GM23338 (cell line): Measurements from ENCODE around the gene RNGTT. TPM values are rescaled to one million over a fixed set of nuclear protein-coding genes. Genes with fewer than 3 reads are reported as not detected.

ENCODE experiments used
- ATAC-seq: fragments of 200-7000 bp; cut with Tn5 transposase; 3 replicates; pipeline ENCODE4 v1.9.1; 2020
- DNase-seq: peaks from one replicate; pipeline ENCODE4 v3.0.0-alpha.2; 2015; ENCODE audit warnings: low spot score
- H2AFZ ChIP-seq: fragments of 200-600 bp; sonication (generic); 2 replicates; pipeline ENCODE4 v1.8.0; 2016; ENCODE audit warnings: antibody characterized with exemption, mild to moderate bottlenecking, moderate library complexity
- H3F3A ChIP-seq: fragments of 200-600 bp; sonication (generic); replicated peaks from 2 replicates; pipeline ENCODE4 v1.8.0; 2017; ENCODE audit warnings: antibody characterized with exemption, mixed run types, low read depth
- H3K27ac ChIP-seq: fragments of 200-600 bp; sonication (generic); 2 replicates; pipeline ENCODE4 v1.6.1; 2016; ENCODE audit warnings: low read depth
- H3K27me3 ChIP-seq: fragments of 200-600 bp; sonication (generic); 2 replicates; pipeline ENCODE4 v1.8.0; 2016; ENCODE audit warnings: mild to moderate bottlenecking, mixed run types, moderate library complexity; ENCODE audit not compliant: insufficient read depth
- H3K36me3 ChIP-seq: fragments of 200-600 bp; sonication (generic); 2 replicates; pipeline ENCODE4 v1.8.0; 2016; ENCODE audit warnings: mild to moderate bottlenecking; ENCODE audit not compliant: insufficient read depth
- H3K4me1 ChIP-seq: fragments of 200-600 bp; sonication (generic); 2 replicates; pipeline ENCODE4 v1.8.0; 2016; ENCODE audit warnings: mild to moderate bottlenecking, moderate library complexity; ENCODE audit not compliant: insufficient read depth
- H3K4me2 ChIP-seq: fragments of 200-600 bp; sonication (generic); 2 replicates; pipeline ENCODE4 v1.7.1; 2017; ENCODE audit warnings: mixed run types
- H3K4me3 ChIP-seq: fragments of 200-600 bp; sonication (generic); 2 replicates; pipeline ENCODE4 v1.6.1; 2016; ENCODE audit warnings: mixed run types
- H3K79me2 ChIP-seq: fragments of 200-600 bp; sonication (generic); replicated peaks from 2 replicates; pipeline ENCODE4 v1.8.0; 2017; ENCODE audit warnings: mild to moderate bottlenecking; ENCODE audit not compliant: insufficient read depth
- H3K9me2 ChIP-seq: fragments of 200-600 bp; sonication (generic); 2 replicates; pipeline ENCODE4 v1.8.0; 2017; ENCODE audit not compliant: insufficient read depth
- H4K20me1 ChIP-seq: fragments of 200-600 bp; sonication (generic); replicated peaks from 2 replicates; pipeline ENCODE4 v1.8.0; 2017; ENCODE audit warnings: mild to moderate bottlenecking; ENCODE audit not compliant: insufficient read depth
- H3K27ac Mint-ChIP-seq: 2 replicates; pipeline ENCODE4 v1.8.0; 2020; ENCODE audit warnings: inconsistent platforms, mild to moderate bottlenecking, moderate library complexity, mixed read lengths
- H3K27me3 Mint-ChIP-seq: 3 replicates; pipeline ENCODE4 v1.8.0; 2022; ENCODE audit warnings: low read depth, mild to moderate bottlenecking, moderate library complexity, mixed read lengths, inconsistent platforms; ENCODE audit not compliant: insufficient read depth, poor library complexity
- H3K36me3 Mint-ChIP-seq: 3 replicates; pipeline ENCODE4 v1.8.0; 2021; ENCODE audit warnings: low read depth, mild to moderate bottlenecking, inconsistent platforms, moderate library complexity, mixed read lengths
- H3K4me1 Mint-ChIP-seq: 3 replicates; pipeline ENCODE4 v1.8.0; 2020; ENCODE audit warnings: mild to moderate bottlenecking, inconsistent platforms, mixed read lengths
- H3K4me3 Mint-ChIP-seq: 3 replicates; pipeline ENCODE4 v1.8.0; 2021; ENCODE audit warnings: moderate library complexity, mild to moderate bottlenecking, inconsistent platforms, mixed read lengths
- H3K9me3 Mint-ChIP-seq: 3 replicates; pipeline ENCODE4 v1.8.0; 2020; ENCODE audit warnings: moderate library complexity, mild to moderate bottlenecking, inconsistent platforms, mixed read lengths
- CREB1 ChIP-seq: fragments of 250-450 bp; sonication (Bioruptor Pico); IDR thresholded peaks from 2 replicates; pipeline ENCODE4 v1.5.0; 2020; ENCODE audit warnings: low read depth, mild to moderate bottlenecking, moderate library complexity
- ETS1 ChIP-seq: IDR thresholded peaks from 2 replicates; pipeline ENCODE4 v1.6.1; 2016; ENCODE audit warnings: antibody characterized with exemption
- EZH2 ChIP-seq: fragments of 200-600 bp; sonication (generic); IDR thresholded peaks from one replicate; pipeline ENCODE4 v1.8.0; 2017; ENCODE audit warnings: antibody characterized with exemption, mild to moderate bottlenecking, low read depth; ENCODE audit not compliant: unreplicated experiment
- ZNF462 ChIP-seq: fragments of 250-450 bp; sonication (Bioruptor Pico); IDR thresholded peaks from 2 replicates; pipeline ENCODE4 v1.5.0; 2020; ENCODE audit warnings: mild to moderate bottlenecking, moderate library complexity
- polyA plus RNA-seq: library from polyadenylated mRNA; unstranded; fragments of >200 nt; fragmentation: Nextera tagmentation; extraction: Ambion mirVana; gene quantifications from 2 replicates; pipeline ENCODE4 v1.2.1, GENCODE V29; 2016
- total RNA-seq: library from RNA; depleted of rRNA; stranded (reverse); fragments of >200 nt; shearing (Covaris generic); gene quantifications from 2 replicates; pipeline ENCODE4 v1.2.3, GENCODE V29; 2014

RNGTT gene
- total and polyA plus RNA-seq, 2 experiments from 2014 or later, result 11.2 to 29.2 TPM

DNA sequence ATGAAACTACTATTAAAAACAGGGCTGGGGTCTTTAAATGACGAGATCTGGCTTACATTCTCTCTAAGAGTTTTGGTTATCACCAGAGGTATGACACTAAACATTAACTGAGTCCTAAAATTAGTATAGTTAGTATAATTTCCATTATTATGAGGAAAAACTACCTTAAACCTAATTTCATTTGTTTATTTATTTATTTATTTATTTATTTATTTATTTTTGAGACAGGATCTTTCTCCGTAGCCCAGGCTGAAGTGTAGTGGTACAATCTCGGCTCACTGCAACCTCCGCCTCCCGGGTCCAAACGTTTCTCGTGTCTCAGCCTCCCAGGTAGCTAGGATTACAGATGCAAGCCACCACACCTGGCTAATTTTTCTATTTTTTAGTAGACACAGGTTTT, 85.5 kb downstream of the RNGTT start:
- no peaks in the 10 kb centered on the region for H3K36me3 ChIP-seq
- H3K9me2 ChIP-seq, result no peaks in the 10 kb centered on the region
- no peaks in the 10 kb centered on the region for H3F3A ChIP-seq
- H2AFZ ChIP-seq, result no peak overlapping the region
- H3K27me3 ChIP-seq, result no peaks in the 10 kb centered on the region
- no peak overlapping the region for H3K27ac Mint-ChIP-seq
- H3K4me1 Mint-ChIP-seq, result peaks cover 15% of the 10 kb centered on the region; the same call in 2 of the 3 replicates
- no peaks in the 10 kb centered on the region for H3K27me3 Mint-ChIP-seq
- no peak for ATAC-seq
- no peak for DNase-seq
- 0 out of 2 replicates have a peak, but pooled peaks cover 9% of the 10 kb centered on the region for H4K20me1 ChIP-seq
- H3K36me3 Mint-ChIP-seq, result no peaks in the 10 kb centered on the region
- no peak overlapping the region for H3K4me3 Mint-ChIP-seq
- TF ChIP-seq EZH2, result no peak
- TF ChIP-seq ZNF462, result no peak
- TF ChIP-seq ETS1, result no peak
- TF ChIP-seq CREB1 (CRISPR knock-in tag), result no peak
- H3K27ac ChIP-seq, result no peak overlapping the region
- H3K4me1 ChIP-seq, result 0 out of 2 replicates have a peak, but pooled peaks cover 8% of the 10 kb centered on the region
- no peak overlapping the region for H3K4me3 ChIP-seq
- no peak overlapping the region for H3K4me2 ChIP-seq
- H3K9me3 Mint-ChIP-seq, result no peaks in the 10 kb centered on the region
- H3K79me2 ChIP-seq, result no peaks in the 10 kb centered on the region

GRCh38 chr6:88872962-88873361, 90.5 kb downstream of the RNGTT start:
- DNase-seq, result no peak
- no peak overlapping the region for H3K4me3 ChIP-seq
- H2AFZ ChIP-seq, result no peak overlapping the region
- H3K9me2 ChIP-seq, result no peaks in the 10 kb centered on the region
- Mint-ChIP-seq H3K4me1 (peaks cover 1% of the 10 kb centered on the region; the same call in 1 of the 3 replicates), H3K36me3 (no peaks in the 10 kb centered on the region), H3K27me3 (no peaks in the 10 kb centered on the region), H3K27ac (no peak overlapping the region), H3K4me3 (no peak overlapping the region), H3K9me3 (no peaks in the 10 kb centered on the region)
- no peaks in the 10 kb centered on the region for H3K79me2 ChIP-seq
- H3K4me2 ChIP-seq, result no peak overlapping the region
- 0 out of 2 replicates have a peak, but pooled peaks cover 5% of the 10 kb centered on the region for H4K20me1 ChIP-seq
- H3K4me1 ChIP-seq, result no peaks in the 10 kb centered on the region
- H3K27me3 ChIP-seq, result no peaks in the 10 kb centered on the region
- no peaks in the 10 kb centered on the region for H3F3A ChIP-seq
- no peak for ATAC-seq
- no peak overlapping the region for H3K27ac ChIP-seq
- H3K36me3 ChIP-seq, result no peaks in the 10 kb centered on the region
- no peak for TF ChIP-seq ETS1
